Measurements from ENCODE around the gene COLGALT1. TPM values are rescaled to one million over a fixed set of nuclear protein-coding genes. Genes with fewer than 3 reads are reported as not detected.

COLGALT1 gene
- total and polyA plus RNA-seq, 2 experiments from 2014 or later: 18.2 to 63.4 TPM

DNA sequence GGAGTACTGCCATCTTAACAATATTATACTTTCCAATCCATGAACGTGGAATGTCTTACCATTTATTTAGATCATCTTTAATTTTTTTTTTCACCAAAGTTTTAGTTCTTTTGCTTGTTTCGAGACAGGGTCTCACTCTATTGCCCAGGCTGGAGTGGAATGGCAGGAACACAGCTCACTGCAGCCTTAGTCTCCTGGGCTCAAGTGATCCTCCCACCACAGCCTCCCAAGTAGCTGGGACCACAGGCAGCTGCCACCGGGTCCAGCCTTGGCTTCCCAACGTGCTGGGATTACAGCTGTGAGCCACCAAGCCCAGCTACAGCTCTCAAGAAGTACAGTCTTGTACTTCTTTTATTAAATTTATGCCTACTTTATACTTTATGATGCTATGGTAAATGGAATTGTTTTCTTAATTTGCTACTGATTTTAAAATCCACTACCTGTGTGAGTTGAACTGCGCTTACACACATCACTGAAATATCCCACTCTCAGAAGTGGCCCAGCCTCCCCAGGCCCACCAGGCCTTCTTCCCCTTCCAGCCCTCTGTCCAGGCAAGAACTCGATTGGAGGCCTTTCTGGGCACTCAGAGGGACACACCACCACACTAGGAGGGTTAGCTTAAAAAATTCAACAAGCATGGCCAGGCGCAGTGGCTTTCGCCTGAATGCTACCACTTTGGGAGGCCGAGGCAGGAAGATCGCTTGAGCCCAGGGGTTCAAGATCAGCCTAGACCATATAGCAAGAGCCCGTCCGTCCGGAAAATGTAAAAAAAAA, 45.0 kb upstream of the COLGALT1 start:
- H2AFZ ChIP-seq: peak overlapping the region; percentile 64; the same call in 1 of the 2 replicates
- H3K9me2 ChIP-seq (ENCODE audit: insufficient read depth): no peaks in the 10 kb centered on the region
- no peaks in the 10 kb centered on the region for H3K27me3 ChIP-seq (ENCODE audit: insufficient read depth)
- H3F3A ChIP-seq (replicated peaks; ENCODE audit: low read depth): peaks cover 13% of the 10 kb centered on the region
- no peaks in the 10 kb centered on the region for H3K36me3 ChIP-seq (ENCODE audit: insufficient read depth)
- H3K9me3 Mint-ChIP-seq: peaks cover 3% of the 10 kb centered on the region; the same call in 2 of the 3 replicates
- peaks cover 11% of the 10 kb centered on the region for H3K4me1 ChIP-seq (ENCODE audit: insufficient read depth)
- peaks cover 26% of the 10 kb centered on the region for H3K79me2 ChIP-seq (replicated peaks; ENCODE audit: insufficient read depth)
- H4K20me1 ChIP-seq (replicated peaks; ENCODE audit: insufficient read depth): no peaks in the 10 kb centered on the region
- ATAC-seq: no peak
- peak overlapping the region; percentile 87 for H3K4me2 ChIP-seq
- peak overlapping the region; percentile 98 for H3K27ac Mint-ChIP-seq
- peaks cover 19% of the 10 kb centered on the region for H3K27me3 Mint-ChIP-seq (ENCODE audit: insufficient read depth, low read depth, poor library complexity)
- peak overlapping the region; percentile 78 for H3K4me3 ChIP-seq
- peaks cover 9% of the 10 kb centered on the region; the same call in 1 of the 3 replicates for H3K36me3 Mint-ChIP-seq (ENCODE audit: low read depth)
- DNase-seq (ENCODE audit: low spot score): no peak
- H3K4me3 Mint-ChIP-seq: peak overlapping the region; percentile 93
- peaks cover 13% of the 10 kb centered on the region for H3K4me1 Mint-ChIP-seq
- peak overlapping the region; percentile 95 for H3K27ac ChIP-seq (ENCODE audit: low read depth)
- TF ChIP-seq STAT1 (IDR thresholded peaks at IDR 0.05; ENCODE audit: unreplicated experiment): no peak
- no peak for TF ChIP-seq ZNF331 (CRISPR knock-in tag; IDR thresholded peaks at IDR 0.05; ENCODE audit: low read depth)
- TF ChIP-seq ZNF114 (CRISPR knock-in tag; IDR thresholded peaks at IDR 0.05): no peak
- no peak for TF ChIP-seq EZH2phosphoT487 (IDR thresholded peaks at IDR 0.05; ENCODE audit: unreplicated experiment)
- TF ChIP-seq NANOG (IDR thresholded peaks at IDR 0.05; ENCODE audit: borderline replicate concordance): no peak
- no peak for TF ChIP-seq POLR2AphosphoS5 (IDR thresholded peaks at IDR 0.05; ENCODE audit: low read depth)
- TF ChIP-seq, protein P1, sequence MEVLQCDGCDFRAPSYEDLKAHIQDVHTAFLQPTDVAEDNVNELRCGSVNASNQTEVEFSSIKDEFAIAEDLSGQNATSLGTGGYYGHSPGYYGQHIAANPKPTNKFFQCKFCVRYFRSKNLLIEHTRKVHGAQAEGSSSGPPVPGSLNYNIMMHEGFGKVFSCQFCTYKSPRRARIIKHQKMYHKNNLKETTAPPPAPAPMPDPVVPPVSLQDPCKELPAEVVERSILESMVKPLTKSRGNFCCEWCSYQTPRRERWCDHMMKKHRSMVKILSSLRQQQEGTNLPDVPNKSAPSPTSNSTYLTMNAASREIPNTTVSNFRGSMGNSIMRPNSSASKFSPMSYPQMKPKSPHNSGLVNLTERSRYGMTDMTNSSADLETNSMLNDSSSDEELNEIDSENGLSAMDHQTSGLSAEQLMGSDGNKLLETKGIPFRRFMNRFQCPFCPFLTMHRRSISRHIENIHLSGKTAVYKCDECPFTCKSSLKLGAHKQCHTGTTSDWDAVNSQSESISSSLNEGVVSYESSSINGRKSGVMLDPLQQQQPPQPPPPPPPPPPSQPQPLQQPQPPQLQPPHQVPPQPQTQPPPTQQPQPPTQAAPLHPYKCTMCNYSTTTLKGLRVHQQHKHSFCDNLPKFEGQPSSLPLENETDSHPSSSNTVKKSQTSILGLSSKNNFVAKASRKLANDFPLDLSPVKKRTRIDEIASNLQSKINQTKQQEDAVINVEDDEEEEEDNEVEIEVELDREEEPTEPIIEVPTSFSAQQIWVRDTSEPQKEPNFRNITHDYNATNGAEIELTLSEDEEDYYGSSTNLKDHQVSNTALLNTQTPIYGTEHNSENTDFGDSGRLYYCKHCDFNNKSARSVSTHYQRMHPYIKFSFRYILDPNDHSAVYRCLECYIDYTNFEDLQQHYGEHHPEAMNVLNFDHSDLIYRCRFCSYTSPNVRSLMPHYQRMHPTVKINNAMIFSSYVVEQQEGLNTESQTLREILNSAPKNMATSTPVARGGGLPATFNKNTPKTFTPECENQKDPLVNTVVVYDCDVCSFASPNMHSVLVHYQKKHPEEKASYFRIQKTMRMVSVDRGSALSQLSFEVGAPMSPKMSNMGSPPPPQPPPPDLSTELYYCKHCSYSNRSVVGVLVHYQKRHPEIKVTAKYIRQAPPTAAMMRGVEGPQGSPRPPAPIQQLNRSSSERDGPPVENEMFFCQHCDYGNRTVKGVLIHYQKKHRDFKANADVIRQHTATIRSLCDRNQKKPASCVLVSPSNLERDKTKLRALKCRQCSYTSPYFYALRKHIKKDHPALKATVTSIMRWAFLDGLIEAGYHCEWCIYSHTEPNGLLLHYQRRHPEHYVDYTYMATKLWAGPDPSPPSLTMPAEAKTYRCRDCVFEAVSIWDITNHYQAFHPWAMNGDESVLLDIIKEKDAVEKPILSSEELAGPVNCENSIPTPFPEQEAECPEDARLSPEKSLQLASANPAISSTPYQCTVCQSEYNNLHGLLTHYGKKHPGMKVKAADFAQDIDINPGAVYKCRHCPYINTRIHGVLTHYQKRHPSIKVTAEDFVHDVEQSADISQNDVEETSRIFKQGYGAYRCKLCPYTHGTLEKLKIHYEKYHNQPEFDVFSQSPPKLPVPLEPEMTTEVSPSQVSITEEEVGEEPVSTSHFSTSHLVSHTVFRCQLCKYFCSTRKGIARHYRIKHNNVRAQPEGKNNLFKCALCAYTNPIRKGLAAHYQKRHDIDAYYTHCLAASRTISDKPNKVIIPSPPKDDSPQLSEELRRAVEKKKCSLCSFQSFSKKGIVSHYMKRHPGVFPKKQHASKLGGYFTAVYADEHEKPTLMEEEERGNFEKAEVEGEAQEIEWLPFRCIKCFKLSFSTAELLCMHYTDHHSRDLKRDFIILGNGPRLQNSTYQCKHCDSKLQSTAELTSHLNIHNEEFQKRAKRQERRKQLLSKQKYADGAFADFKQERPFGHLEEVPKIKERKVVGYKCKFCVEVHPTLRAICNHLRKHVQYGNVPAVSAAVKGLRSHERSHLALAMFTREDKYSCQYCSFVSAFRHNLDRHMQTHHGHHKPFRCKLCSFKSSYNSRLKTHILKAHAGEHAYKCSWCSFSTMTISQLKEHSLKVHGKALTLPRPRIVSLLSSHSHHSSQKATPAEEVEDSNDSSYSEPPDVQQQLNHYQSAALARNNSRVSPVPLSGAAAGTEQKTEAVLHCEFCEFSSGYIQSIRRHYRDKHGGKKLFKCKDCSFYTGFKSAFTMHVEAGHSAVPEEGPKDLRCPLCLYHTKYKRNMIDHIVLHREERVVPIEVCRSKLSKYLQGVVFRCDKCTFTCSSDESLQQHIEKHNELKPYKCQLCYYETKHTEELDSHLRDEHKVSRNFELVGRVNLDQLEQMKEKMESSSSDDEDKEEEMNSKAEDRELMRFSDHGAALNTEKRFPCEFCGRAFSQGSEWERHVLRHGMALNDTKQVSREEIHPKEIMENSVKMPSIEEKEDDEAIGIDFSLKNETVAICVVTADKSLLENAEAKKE (CRISPR knock-in tag; IDR thresholded peaks at IDR 0.05): no peak
- TF ChIP-seq, protein P2, sequence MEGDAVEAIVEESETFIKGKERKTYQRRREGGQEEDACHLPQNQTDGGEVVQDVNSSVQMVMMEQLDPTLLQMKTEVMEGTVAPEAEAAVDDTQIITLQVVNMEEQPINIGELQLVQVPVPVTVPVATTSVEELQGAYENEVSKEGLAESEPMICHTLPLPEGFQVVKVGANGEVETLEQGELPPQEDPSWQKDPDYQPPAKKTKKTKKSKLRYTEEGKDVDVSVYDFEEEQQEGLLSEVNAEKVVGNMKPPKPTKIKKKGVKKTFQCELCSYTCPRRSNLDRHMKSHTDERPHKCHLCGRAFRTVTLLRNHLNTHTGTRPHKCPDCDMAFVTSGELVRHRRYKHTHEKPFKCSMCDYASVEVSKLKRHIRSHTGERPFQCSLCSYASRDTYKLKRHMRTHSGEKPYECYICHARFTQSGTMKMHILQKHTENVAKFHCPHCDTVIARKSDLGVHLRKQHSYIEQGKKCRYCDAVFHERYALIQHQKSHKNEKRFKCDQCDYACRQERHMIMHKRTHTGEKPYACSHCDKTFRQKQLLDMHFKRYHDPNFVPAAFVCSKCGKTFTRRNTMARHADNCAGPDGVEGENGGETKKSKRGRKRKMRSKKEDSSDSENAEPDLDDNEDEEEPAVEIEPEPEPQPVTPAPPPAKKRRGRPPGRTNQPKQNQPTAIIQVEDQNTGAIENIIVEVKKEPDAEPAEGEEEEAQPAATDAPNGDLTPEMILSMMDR (conservative IDR thresholded peaks at IDR 0.05; ENCODE audit: low read depth in 2 of 2): no peak
- TF ChIP-seq CREB1 (CRISPR knock-in tag; IDR thresholded peaks at IDR 0.05; ENCODE audit: low read depth): no peak
- TF ChIP-seq, protein P3, sequence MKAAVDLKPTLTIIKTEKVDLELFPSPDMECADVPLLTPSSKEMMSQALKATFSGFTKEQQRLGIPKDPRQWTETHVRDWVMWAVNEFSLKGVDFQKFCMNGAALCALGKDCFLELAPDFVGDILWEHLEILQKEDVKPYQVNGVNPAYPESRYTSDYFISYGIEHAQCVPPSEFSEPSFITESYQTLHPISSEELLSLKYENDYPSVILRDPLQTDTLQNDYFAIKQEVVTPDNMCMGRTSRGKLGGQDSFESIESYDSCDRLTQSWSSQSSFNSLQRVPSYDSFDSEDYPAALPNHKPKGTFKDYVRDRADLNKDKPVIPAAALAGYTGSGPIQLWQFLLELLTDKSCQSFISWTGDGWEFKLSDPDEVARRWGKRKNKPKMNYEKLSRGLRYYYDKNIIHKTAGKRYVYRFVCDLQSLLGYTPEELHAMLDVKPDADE (IDR thresholded peaks at IDR 0.05): no peak
- no peak for TF ChIP-seq EZH2 (IDR thresholded peaks at IDR 0.05; ENCODE audit: low read depth, unreplicated experiment)
- no peak for TF ChIP-seq JUNB (IDR thresholded peaks at IDR 0.05; ENCODE audit: unreplicated experiment)
- TF ChIP-seq, protein P4, sequence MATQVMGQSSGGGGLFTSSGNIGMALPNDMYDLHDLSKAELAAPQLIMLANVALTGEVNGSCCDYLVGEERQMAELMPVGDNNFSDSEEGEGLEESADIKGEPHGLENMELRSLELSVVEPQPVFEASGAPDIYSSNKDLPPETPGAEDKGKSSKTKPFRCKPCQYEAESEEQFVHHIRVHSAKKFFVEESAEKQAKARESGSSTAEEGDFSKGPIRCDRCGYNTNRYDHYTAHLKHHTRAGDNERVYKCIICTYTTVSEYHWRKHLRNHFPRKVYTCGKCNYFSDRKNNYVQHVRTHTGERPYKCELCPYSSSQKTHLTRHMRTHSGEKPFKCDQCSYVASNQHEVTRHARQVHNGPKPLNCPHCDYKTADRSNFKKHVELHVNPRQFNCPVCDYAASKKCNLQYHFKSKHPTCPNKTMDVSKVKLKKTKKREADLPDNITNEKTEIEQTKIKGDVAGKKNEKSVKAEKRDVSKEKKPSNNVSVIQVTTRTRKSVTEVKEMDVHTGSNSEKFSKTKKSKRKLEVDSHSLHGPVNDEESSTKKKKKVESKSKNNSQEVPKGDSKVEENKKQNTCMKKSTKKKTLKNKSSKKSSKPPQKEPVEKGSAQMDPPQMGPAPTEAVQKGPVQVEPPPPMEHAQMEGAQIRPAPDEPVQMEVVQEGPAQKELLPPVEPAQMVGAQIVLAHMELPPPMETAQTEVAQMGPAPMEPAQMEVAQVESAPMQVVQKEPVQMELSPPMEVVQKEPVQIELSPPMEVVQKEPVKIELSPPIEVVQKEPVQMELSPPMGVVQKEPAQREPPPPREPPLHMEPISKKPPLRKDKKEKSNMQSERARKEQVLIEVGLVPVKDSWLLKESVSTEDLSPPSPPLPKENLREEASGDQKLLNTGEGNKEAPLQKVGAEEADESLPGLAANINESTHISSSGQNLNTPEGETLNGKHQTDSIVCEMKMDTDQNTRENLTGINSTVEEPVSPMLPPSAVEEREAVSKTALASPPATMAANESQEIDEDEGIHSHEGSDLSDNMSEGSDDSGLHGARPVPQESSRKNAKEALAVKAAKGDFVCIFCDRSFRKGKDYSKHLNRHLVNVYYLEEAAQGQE (IDR thresholded peaks at IDR 0.05; ENCODE audit: unreplicated experiment): no peak
